K562 (cell line): ENCODE measurements around the gene MAD2L1BP. TPM values are rescaled to one million over a fixed set of nuclear protein-coding genes. Genes with fewer than 3 reads are reported as not detected.

ENCODE experiments used
- ATAC-seq: fragments of 200-7000 bp; cut with Tn5 transposase; 3 replicates; pipeline ENCODE4 v1.9.1; 2020; ENCODE audit warnings: moderate library complexity
- BruUV-seq: library from RNA; stranded (reverse); fragments of 400-500 nt; replicated peaks from 2 replicates; lab custom pipeline; 2021; lab: Mats Ljungman, UMichigan
- CTCF ChIA-PET: fragments of 300-600 bp; formaldehyde crosslinking; extraction: SDS; loops from one replicate; lab custom pipeline; 2021; ENCODE audit warnings: low intra/inter-chr PET ratio; lab: Yijun Ruan, JAX
- POLR2A ChIA-PET: fragments of 300-600, 350-650 bp; sonication (Branson Sonifier 250); formaldehyde crosslinking; extraction: SDS; loops from one replicate; lab custom pipeline; 2021; ENCODE audit warnings: antibody characterized with exemption, inconsistent platforms; lab: Yijun Ruan, JAX
- DNase-seq, 4 experiments: peaks; one replicate each; pipeline versions ENCODE4 v3.0.0 to v3.0.0-alpha.2; 2011 to 2018; ENCODE audit warnings: low spot score in 3 of 4, mixed read lengths in 3 of 4; ENCODE audit errors: extremely low read depth in 1 of 4
- FAIRE-seq: peaks from 2 replicates; lab custom pipeline; 2011; peaks lifted over from hg19 to GRCh38; lab: Jason Lieb, UNC
- H2AFZ ChIP-seq: 2 replicates; pipeline ENCODE4 v1.6.0; 2011; ENCODE audit warnings: low read depth, low read length, control low read depth, inconsistent platforms
- H3K27ac ChIP-seq: fragments of 200-600 bp; 3 replicates; pipeline ENCODE4 v1.8.0; 2011; ENCODE audit warnings: low read depth, mild to moderate bottlenecking, control low read depth, inconsistent platforms, low read length, moderate library complexity, mixed read lengths; ENCODE audit errors: extremely low read depth
- H3K27me3 ChIP-seq, 2 experiments: fragments of 300-600 bp in 1 of 2; 2 replicates in 1 of 2; 3 replicates in 1 of 2; pipeline versions ENCODE4 v1.6.0 to v1.8.0; 2011; ENCODE audit warnings: inconsistent platforms in 2 of 2, low read length in 2 of 2, mild to moderate bottlenecking in 1 of 2, mixed read lengths in 1 of 2, moderate library complexity in 1 of 2; ENCODE audit not compliant: control insufficient read depth in 2 of 2, insufficient read depth in 2 of 2
- H3K36me3 ChIP-seq: fragments of 300-600 bp; 3 replicates; pipeline ENCODE4 v1.8.0; 2011; ENCODE audit warnings: mild to moderate bottlenecking, low read length, inconsistent platforms; ENCODE audit not compliant: control insufficient read depth, insufficient read depth
- H3K4me1 ChIP-seq, 2 experiments: fragments of 200-600 bp in 1 of 2; replicated peaks in 1 of 2; 2 replicates in 1 of 2; 3 replicates in 1 of 2; pipeline versions ENCODE4 v1.5.1 to v1.8.0; 2011; ENCODE audit warnings: inconsistent platforms in 2 of 2, low read length in 2 of 2, mild to moderate bottlenecking in 1 of 2, mixed read lengths in 1 of 2, moderate library complexity in 1 of 2; ENCODE audit not compliant: control insufficient read depth in 2 of 2, insufficient read depth in 2 of 2
- H3K4me2 ChIP-seq: 2 replicates; pipeline ENCODE4 v1.6.1; 2011; ENCODE audit warnings: low read length, control low read depth, inconsistent platforms, mixed read lengths; ENCODE audit not compliant: insufficient read depth
- H3K4me3 ChIP-seq: fragments of 200-600 bp; sonication (generic), shearing (Covaris generic); 2 replicates; pipeline ENCODE4 v1.5.1; 2016; ENCODE audit warnings: control low read depth, inconsistent platforms
- H3K79me2 ChIP-seq: fragments of 200-600 bp; 3 replicates; pipeline ENCODE4 v1.8.0; 2011; ENCODE audit warnings: low read length, inconsistent platforms; ENCODE audit not compliant: control insufficient read depth, insufficient read depth
- H3K9ac ChIP-seq, 2 experiments: 2 replicates each; pipeline versions ENCODE4 v1.6.0 to v1.6.1; 2011; ENCODE audit warnings: low read depth in 2 of 2, low read length in 2 of 2, control low read depth in 1 of 2, inconsistent platforms in 1 of 2, mild to moderate bottlenecking in 1 of 2, mixed read lengths in 1 of 2; ENCODE audit not compliant: insufficient read depth in 1 of 2
- H3K9me1 ChIP-seq: one replicate; pipeline ENCODE4 v1.6.0; 2011; ENCODE audit warnings: inconsistent platforms, mild to moderate bottlenecking, low read length, moderate library complexity; ENCODE audit not compliant: control insufficient read depth, insufficient read depth
- H3K9me3 ChIP-seq: replicated peaks from 2 replicates; pipeline ENCODE4 v1.5.1; 2011; ENCODE audit warnings: low read depth, low read length, inconsistent platforms; ENCODE audit not compliant: control insufficient read depth, insufficient read depth
- H4K20me1 ChIP-seq: replicated peaks from 2 replicates; pipeline ENCODE4 v1.6.1; 2011; ENCODE audit warnings: low read length, inconsistent platforms, mixed read lengths; ENCODE audit not compliant: control insufficient read depth, insufficient read depth
- CREB1 ChIP-seq, 2 experiments: sonication (generic) in 1 of 2; formaldehyde crosslinking in 1 of 2; IDR thresholded peaks; 2 replicates each; pipeline versions ENCODE4 v1.6.1 to v1.8.0; 2012 to 2022; ENCODE audit warnings: inconsistent platforms in 1 of 2, mild to moderate bottlenecking in 1 of 2, missing genetic modification reagents in 1 of 2, moderate library complexity in 1 of 2
- ELK3 ChIP-seq: fragments of 450-650 bp; formaldehyde crosslinking; IDR thresholded peaks from 2 replicates; pipeline ENCODE4 v1.4.0; 2020; ENCODE audit warnings: mild to moderate bottlenecking
- ZNF586 ChIP-seq: fragments of 450-650 bp; formaldehyde crosslinking; conservative IDR thresholded peaks from 2 replicates; pipeline ENCODE4 v1.4.0; 2020; ENCODE audit warnings: mild to moderate bottlenecking, moderate library complexity
- ZNF695 ChIP-seq: fragments of 450-650 bp; formaldehyde crosslinking; IDR thresholded peaks from 2 replicates; pipeline ENCODE4 v1.4.0; 2020; ENCODE audit warnings: mild to moderate bottlenecking, moderate library complexity
- WGBS: fragments of 100-300 bp; shearing (Covaris generic); methylation state at CpG from one replicate; pipeline ENCODE4 v1.1.6; 2016; ENCODE audit warnings: low coverage, mixed read lengths; ENCODE audit not compliant: insufficient coverage; ENCODE audit errors: missing lambda C conversion rate; 5-methylcytosine and 5-hydroxymethylcytosine counted together
- in situ Hi-C: fragments of 300-500 bp; cut with MboI; formaldehyde crosslinking; loops from 4 replicates; pipeline ENCODE4 v1.15.0; 2018; ENCODE audit warnings: inconsistent platforms, mixed read lengths
- intact Hi-C: fragments of 100-400 bp; cut with micrococcal nuclease; formaldehyde crosslinking; loops from 2 replicates; pipeline ENCODE4 v1.14.2; 2022
- polyA plus RNA-seq, 8 experiments: library from polyadenylated mRNA; depleted of rRNA in 4 of 8; stranded (reverse) in 5 of 8; unstranded in 3 of 8; fragments of >200 nt; fragmentation: Nextera tagmentation in 2 of 8; fragmentation: Illumina TruSeq in 1 of 8; extraction: Ambion mirVana in 2 of 8; extraction: Trizol in 1 of 8; gene quantifications; 2 replicates each; pipeline versions ENCODE4 v1.2.1 to v1.2.3, GENCODE V29; 2011 to 2014; ENCODE audit warnings: inconsistent platforms in 1 of 8, missing spikeins in 1 of 8
- total RNA-seq, 7 experiments: library from RNA; depleted of rRNA in 6 of 7; stranded (reverse); fragments of >200 nt in 6 of 7; fragmentation: Illumina TruSeq in 2 of 7; extraction: Trizol in 2 of 7; gene quantifications; 2 replicates each; pipeline versions ENCODE4 v1.2.1 to v1.2.3, GENCODE V29; 2011 to 2021; ENCODE audit warnings: low replicate concordance in 1 of 7
- TF ChIP-seq, protein P1 (sequence below), 2 experiments: fragments of 450-650 bp; conservative IDR thresholded peaks; 2 replicates each; pipeline ENCODE4 v1.6.1; 2017; ENCODE audit warnings: mild to moderate bottlenecking in 2 of 2, moderate library complexity in 2 of 2

Gene MAD2L1BP
- total and polyA plus RNA-seq, 9 of the 15 experiments (the other 6 are each of a cell fraction or from before 2014, with no cell fraction given): 69.7 to 321 (median 111) TPM

- WGBS: 82% methylated on average over 5 of the region's 5 CpGs
- Histone ChIP-seq H3K9me1 (no peaks in the 10 kb centered on the region), H3K9ac (no peak overlapping the region), H3K4me2 (no peak overlapping the region), H3K27me3 (no peaks in the 10 kb centered on the region), H3K36me3 (peaks cover 97% of the 10 kb centered on the region), H4K20me1 (peaks cover 21% of the 10 kb centered on the region), H3K27ac (no peak overlapping the region), H3K4me1 (peaks cover 0 to 34% of the 10 kb centered on the region in 2 experiments; a peak in 3 of 5 replicates), H3K4me3 (no peak overlapping the region), H3K9me3 (no peaks in the 10 kb centered on the region), H2AFZ (no peak overlapping the region), H3K79me2 (peaks cover 59% of the 10 kb centered on the region)
- TF ChIP-seq ELK3 (CRISPR knock-in tag) (no peak), ZNF586 (CRISPR knock-in tag) (no peak), ZNF695 (no peak), CREB1 (IDR thresholded peaks at IDR 0.05) (no peak), CREB1 (CRISPR knock-in tag; IDR thresholded peaks at IDR 0.05) (no peak)
- TF ChIP-seq, protein P1, sequence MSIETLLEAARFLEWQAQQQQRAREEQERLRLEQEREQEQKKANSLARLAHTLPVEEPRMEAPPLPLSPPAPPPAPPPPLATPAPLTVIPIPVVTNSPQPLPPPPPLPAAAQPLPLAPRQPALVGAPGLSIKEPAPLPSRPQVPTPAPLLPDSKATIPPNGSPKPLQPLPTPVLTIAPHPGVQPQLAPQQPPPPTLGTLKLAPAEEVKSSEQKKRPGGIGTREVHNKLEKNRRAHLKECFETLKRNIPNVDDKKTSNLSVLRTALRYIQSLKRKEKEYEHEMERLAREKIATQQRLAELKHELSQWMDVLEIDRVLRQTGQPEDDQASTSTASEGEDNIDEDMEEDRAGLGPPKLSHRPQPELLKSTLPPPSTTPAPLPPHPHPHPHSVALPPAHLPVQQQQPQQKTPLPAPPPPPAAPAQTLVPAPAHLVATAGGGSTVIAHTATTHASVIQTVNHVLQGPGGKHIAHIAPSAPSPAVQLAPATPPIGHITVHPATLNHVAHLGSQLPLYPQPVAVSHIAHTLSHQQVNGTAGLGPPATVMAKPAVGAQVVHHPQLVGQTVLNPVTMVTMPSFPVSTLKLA (conservative IDR thresholded peaks at IDR 0.05): no peak
- CTCF ChIA-PET: no interaction called here
- POLR2A ChIA-PET: interaction anchor here (0.6 to 2.6 kb wide), 7 partner anchors 11 to 245 kb away, joined by 3 to 10 read pairs (median 4); no protein-coding TSS in a partner anchor
- ATAC-seq (no peak), FAIRE-seq (no peak), DNase-seq (no peak)
- BruUV-seq: no TSS peak
- intact Hi-C loops: no loop called here
- in situ Hi-C loops: no loop called here
These were observed 45.7 kb downstream of the MAD2L1BP start for GRCh38 chr6:43681303-43681702.
